Lung microvascular endothelial cell (primary cell): ENCODE measurements around the gene TTLL9. TPM values are rescaled to one million over a fixed set of nuclear protein-coding genes. Genes with fewer than 3 reads are reported as not detected.
A peak's percentile ranks its signal among the peaks of the same experiment; 100 is the strongest.

Experiments used
- DNase-seq, 2 donors: peaks; one replicate each; pipeline versions ENCODE4 v3.0.0 to v3.0.0-alpha.2; 2010; ENCODE audit warnings: low read depth in 2 of 2
- total RNA-seq: library from RNA; depleted of rRNA; stranded (reverse); fragments of >200 nt; gene quantifications from 2 replicates; pipeline ENCODE4 v1.2.1, GENCODE V29; 2014

The TTLL9 gene
- total RNA-seq, 1 donor from 2014 or later: under 0.01 TPM

GRCh38 chr20:31879143-31879987 is 8.9 kb downstream of the TTLL9 start:
- peak; percentile 97 for DNase-seq

DNA sequence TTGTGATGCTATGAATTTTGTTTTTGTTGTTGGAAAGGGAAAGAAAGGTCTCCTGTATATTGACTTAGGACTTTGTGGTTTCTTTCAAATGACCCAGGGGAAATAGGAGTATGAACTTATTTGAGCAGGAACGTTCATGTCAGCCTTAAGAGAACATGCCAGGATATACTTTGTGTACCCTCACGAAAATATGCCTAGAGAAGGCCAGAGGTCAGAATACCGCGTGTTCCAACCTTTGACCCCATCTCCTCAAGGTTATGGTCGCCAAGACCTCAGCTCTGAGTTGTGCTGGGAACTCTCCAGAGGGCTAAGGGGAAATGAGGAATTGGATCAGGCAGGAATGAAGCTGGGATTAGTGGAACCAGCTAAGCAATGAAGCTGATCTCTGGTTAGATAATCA is 11.5 kb downstream of the TTLL9 start:
- no peak for DNase-seq

DNA sequence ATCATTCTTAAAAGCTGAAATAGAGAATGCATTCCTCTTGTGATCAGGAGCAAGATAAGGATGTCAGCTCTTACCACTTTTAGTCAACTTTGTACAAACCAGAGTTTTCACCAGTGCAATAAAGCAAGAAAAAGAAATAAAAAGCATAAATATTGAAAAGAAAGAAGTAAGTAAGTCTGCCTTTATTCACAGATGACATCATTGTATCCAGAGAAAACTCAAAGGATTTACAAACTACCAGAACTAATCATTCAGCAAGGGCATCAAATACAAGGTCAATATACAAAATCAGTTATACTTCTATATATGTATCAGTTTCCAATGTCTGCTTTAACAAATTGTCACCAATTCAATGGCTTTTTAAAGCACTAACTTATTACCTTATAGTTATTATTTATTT is 13.4 kb downstream of the TTLL9 start:
- DNase-seq: no peak

DNA sequence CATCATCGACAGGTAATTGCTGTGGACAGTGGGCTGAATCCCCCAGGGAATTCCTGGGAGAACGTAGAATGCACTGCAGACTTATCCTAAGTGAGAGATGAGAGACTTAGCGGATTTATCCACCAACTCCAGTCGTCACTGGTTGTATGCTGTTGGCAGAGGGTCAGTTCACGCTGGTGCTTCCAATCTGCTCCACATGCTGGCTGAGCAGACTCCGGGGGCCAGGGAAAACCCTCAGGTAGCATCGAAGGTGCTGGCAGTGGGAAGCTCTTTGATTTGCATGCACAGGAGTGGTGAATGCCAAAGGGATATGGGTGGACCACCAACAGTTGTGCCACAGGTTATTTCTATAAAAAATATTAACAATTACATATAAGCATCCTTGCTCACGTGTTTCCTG is 20.2 kb downstream of the TTLL9 start:
- no peak for DNase-seq

DNA sequence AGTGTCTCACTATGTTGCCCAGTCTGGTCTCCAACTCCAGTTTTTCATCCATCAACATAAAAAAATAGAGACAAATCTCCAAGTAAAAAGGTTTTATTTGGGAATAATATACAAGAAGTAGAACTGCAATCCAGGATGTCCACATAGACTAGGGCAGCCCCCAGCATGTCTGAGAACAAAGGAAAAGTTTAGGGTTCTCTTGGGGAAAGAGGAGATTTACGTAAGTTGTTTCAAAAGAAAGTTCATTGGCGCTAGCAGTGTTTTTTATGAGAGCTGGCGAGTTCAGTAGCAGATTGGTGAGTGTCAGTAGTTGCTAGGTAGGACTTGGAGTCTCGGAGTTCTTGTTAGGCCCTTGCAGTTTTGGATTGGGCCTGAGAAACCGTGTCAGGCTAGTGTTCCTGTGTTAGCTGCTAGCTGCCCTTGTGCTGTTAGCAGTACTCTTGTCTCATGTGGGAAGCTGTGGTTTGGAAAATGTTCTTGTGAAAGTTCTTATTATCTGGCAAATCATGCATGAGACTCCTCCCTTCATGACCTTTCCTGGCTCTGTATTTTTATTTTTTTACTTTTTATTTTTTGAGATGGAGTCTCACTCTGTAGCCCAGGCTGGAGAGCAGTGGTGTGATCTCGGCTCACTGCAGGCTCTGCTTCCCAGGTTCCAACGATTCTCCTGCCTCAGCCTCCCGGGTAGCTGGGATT is 24.7 kb downstream of the TTLL9 start:
- peak; percentile 49 to 59 for DNase-seq

- no peak for DNase-seq
These were observed 25.6 kb downstream of the TTLL9 start for GRCh38 chr20:31896049-31896448.

DNA sequence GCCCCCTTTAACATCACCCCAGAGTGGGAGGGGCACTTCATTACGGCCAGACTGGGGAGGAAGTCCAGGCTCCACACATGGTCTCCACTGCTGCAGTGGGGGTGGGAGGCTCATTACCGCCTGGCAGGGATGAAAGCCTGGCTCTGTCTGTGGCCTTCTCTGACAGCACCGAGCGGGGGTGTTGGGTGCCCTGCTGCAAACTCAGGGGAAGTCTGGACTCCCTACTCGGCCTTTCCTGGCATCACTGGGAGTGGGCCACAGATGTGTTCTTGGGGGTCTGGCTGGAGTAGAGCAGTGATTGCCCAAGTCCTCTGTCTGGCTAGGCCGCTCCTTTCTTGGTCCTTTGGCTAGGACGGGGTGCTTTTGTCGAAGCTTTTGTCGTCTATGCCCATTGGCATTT is 27.1 kb downstream of the TTLL9 start:
- no peak for DNase-seq

DNA sequence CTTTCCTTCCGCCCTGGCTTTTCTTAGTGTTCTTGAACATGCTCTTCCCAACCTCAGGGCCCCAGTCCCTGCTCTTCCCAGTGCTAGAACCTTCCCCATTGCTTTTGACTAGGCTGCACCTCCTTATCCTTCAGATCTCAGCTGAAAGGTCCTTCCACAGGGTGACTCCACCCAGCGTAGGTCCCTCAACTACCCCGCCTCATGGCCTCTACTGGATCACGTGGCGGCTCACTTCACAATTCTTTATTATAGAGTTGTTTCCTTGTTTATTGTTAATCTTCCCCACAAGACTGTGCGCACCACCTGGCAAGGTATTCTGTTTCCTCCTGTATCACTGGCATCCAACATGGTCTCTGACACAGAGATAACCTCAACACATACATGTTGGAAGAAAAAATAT is 31.2 kb downstream of the TTLL9 start:
- no peak for DNase-seq

- DNase-seq: no peak
These were observed 33.4 kb downstream of the TTLL9 start for GRCh38 chr20:31903627-31904386.

DNA sequence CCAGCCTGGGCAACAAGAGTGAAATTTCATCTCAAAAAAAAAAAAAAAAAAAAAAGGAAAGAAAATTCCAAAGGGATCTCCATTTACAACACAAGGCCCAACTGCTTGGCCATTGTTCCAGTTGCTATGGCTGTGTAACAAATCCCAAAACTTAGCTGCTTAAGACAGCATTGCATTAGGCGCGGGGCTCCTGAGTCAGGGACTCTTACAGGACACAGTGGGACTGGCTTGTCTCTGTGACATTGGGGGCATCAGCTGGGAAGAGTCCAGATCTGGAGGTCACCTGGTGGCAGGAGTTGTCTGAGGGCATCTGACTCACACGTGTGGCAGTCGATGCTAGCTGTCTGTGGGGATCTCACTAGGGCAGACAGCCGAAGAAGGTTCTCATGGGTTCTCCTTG is 35.6 kb downstream of the TTLL9 start:
- DNase-seq: no peak

GRCh38 chr20:31907046-31907445 is 36.6 kb downstream of the TTLL9 start:
- no peak for DNase-seq

DNA sequence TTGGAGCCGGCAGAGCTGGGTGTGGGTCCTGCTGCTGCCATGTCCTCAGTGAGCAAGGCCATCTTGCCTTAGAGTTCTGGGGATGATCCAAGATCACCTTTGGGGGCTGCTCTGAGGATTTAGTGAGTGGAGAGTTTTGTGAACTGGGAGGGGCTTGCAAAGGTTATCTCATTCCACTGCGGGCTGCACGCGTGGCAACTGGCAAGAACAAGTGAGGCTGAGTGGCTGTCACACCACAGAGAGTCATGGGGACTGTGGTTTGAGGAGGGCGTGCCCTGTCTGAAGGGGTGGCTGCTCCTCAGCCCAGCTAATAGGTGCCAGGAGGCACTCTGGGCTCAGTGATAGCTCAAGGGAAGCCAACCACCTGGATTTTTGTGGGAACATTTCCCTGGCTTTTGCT is 37.6 kb downstream of the TTLL9 start:
- no peak for DNase-seq

- DNase-seq: no peak
These were observed 38.0 kb downstream of the TTLL9 start for GRCh38 chr20:31908424-31908823.

DNA sequence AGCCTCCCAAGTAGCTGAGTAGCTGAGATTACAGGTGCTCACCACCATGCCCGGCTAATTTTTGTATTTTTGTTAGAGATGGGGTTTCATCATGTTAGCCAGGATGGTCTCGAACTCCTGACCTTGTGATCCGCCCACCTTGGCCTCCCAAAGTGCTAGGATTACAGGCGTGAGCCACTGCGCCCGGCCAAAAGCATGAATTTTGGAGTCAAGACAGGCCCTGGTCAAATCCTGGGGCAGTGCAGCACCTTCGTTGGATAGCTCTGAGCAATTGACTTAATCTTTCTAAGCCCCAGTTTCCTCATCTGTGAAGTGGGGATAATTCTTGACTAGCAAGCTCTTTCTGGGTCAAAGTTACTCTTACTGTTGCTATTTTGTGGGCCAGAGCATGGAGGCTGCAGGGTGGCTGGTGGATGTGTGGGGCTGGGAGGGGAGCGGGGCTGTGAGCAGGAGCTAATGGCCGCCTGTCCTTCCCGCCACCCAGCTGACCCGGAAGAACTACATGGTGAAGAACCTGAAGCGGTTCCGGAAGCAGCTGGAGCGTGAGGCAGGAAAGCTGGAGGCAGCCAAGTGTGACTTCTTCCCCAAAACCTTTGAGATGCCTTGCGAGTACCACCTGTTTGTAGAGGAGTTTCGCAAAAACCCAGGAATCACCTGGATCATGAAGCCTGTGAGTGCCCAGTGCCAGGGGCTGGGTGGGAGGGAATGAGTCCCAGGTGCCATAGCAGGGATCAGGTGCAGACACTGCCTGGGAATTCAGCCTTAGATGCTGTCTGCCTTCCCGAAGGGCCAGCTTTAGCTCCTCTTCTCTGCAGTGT is 39.0 kb downstream of the TTLL9 start:
- DNase-seq: no peak

DNA sequence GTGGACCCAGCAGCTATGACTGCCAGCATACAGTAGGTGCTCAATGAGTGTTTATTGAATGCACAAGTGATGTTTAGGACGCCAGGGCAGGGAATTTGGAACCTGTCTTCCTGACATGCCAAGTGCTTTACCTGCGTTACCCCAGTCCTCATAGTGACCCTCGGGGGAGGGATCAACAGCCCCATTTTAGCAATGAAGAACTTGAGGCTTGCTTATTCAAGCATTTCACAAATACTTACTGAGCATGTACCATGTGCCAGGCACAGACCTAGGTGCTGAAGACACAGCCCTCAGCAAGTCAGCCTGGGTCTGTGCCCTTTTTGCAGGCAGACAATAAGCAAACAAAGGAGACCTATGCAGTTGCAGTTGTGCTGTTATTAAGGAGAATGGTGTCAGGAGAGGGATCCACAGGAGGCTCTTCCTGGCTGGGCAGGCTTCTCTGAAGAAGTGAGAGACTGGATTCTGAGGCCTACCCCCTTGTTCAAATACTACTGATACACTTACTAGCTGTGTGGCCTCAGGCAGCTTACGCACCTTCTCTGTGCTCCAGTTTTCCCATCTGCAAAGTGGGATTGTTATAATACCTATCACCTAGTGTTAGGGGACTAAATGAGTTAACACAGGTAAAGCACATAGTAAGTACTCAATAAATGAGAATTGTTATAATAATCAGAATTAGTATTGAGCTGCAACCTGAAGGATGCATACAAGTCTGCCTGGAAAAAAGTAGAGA is 39.8 kb downstream of the TTLL9 start:
- no peak for DNase-seq

GRCh38 chr20:31913431-31914157 is 43.2 kb downstream of the TTLL9 start:
- DNase-seq: no peak

DNA sequence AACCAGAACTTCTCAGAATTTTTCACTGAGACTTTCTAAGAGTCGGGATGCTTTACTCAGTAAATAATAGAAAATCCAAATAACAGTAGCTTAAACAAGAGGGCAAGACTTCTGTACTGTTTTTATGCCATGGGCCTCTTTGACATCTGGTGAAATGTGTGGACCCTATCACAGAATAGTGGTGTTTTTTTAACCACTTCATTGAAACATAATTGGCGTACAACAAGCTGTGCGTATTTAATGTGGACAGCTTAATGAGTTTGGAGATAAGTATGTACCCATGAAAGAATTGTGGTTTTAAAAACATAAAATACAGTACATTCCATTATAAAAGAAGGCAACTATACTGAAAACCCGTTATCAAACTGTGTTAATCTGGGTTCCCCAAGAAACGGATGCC is 43.7 kb downstream of the TTLL9 start:
- DNase-seq: no peak

GRCh38 chr20:31915491-31916280 is 45.3 kb downstream of the TTLL9 start:
- DNase-seq: no peak

DNA sequence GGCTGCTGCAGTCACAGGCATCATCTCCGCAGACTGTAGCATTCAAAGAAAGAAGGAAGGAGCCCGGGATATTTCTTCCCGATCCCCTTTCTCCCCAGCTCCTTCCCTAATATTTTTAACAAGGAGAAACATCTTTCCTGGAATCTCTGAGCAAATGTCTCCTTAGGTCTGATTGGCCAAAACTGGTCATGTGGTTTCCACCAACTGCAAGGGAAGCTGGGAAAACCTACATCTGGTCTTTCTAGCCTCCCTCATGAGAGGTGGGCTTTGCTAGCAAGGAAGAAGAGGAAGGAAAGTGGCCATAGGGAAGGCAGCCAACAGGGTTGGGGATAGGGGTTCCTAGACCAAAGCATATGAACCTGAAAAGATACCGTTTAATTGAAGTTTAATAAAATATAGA is 46.3 kb downstream of the TTLL9 start:
- DNase-seq: no peak
